Endothelial cell of umbilical vein (primary cell): ENCODE measurements around the gene ATXN2. TPM values are rescaled to one million over a fixed set of nuclear protein-coding genes. Genes with fewer than 3 reads are reported as not detected.
"Not testable (repeated sequence)": the region's sequence is repeated elsewhere in the genome, so short reads cannot be mapped to it uniquely, and the experiment has no call there.

Source experiments
- BruUV-seq: library from RNA; stranded (reverse); fragments of 400-500 nt; replicated peaks from 2 replicates; lab custom pipeline; 2021; lab: Mats Ljungman, UMichigan
- CTCF ChIA-PET: fragments of 300-600, 350-600 bp; sonication (Branson Sonifier 250); formaldehyde crosslinking; loops from one replicate; lab custom pipeline; 2021; ENCODE audit warnings: antibody characterized with exemption, inconsistent platforms; lab: Charles Lee
- POLR2A ChIA-PET: fragments of 300-600, 350-600 bp; sonication (Branson Sonifier 250); formaldehyde crosslinking; loops from one replicate; lab custom pipeline; 2021; ENCODE audit warnings: antibody characterized with exemption, inconsistent platforms; lab: Charles Lee
- DNase-seq: peaks from one replicate; pipeline ENCODE4 v3.0.0-alpha.2; 2011; ENCODE audit warnings: low read depth, low spot score
- FAIRE-seq: peaks from 2 replicates; lab custom pipeline; 2011; peaks lifted over from hg19 to GRCh38; lab: Jason Lieb, UNC
- H2AFZ ChIP-seq: 2 replicates; pipeline ENCODE4 v1.6.0; 2012; ENCODE audit warnings: low read depth, low read length, control low read depth, inconsistent platforms
- H3K27ac ChIP-seq: 2 replicates; pipeline ENCODE4 v1.5.1; 2011; ENCODE audit warnings: low read depth, mild to moderate bottlenecking, control low read depth, low read length, moderate library complexity; ENCODE audit not compliant: insufficient read depth
- H3K27me3 ChIP-seq, 2 experiments: 2 replicates each; pipeline versions ENCODE4 v1.6.0 to v1.6.1; 2011; ENCODE audit warnings: low read length in 2 of 2, mixed read lengths in 1 of 2; ENCODE audit not compliant: control insufficient read depth in 2 of 2, insufficient read depth in 2 of 2
- H3K36me3 ChIP-seq, 2 experiments: 2 replicates in 1 of 2; 3 replicates in 1 of 2; pipeline ENCODE4 v1.5.1; 2011; ENCODE audit warnings: low read length in 2 of 2, mild to moderate bottlenecking in 1 of 2, moderate library complexity in 1 of 2; ENCODE audit not compliant: control insufficient read depth in 2 of 2, insufficient read depth in 2 of 2; ENCODE audit errors: extremely low read depth in 1 of 2
- H3K4me1 ChIP-seq: 3 replicates; pipeline ENCODE4 v1.5.1; 2011; ENCODE audit warnings: mild to moderate bottlenecking, low read length; ENCODE audit not compliant: control insufficient read depth, insufficient read depth; ENCODE audit errors: extremely low read depth
- H3K4me2 ChIP-seq: 2 replicates; pipeline ENCODE4 v1.6.1; 2011; ENCODE audit warnings: low read length, control low read depth, mixed read lengths; ENCODE audit not compliant: insufficient read depth
- H3K4me3 ChIP-seq, 3 experiments: fragments of 200-600 bp in 1 of 3; sonication (generic), shearing (Covaris generic) in 1 of 3; replicated peaks in 1 of 3; 2 replicates each; pipeline ENCODE4 v1.5.1; 2011 to 2016; ENCODE audit warnings: control low read depth in 3 of 3, low read length in 3 of 3, mild to moderate bottlenecking in 2 of 3, inconsistent platforms in 1 of 3, low read depth in 1 of 3, moderate library complexity in 1 of 3; ENCODE audit not compliant: insufficient read depth in 1 of 3
- H3K79me2 ChIP-seq: 2 replicates; pipeline ENCODE4 v1.6.0; 2012; ENCODE audit warnings: low read length, inconsistent platforms; ENCODE audit not compliant: control insufficient read depth, insufficient read depth
- H3K9ac ChIP-seq: replicated peaks from 2 replicates; pipeline ENCODE3; 2011; ENCODE audit warnings: low read length, control low read depth; ENCODE audit not compliant: insufficient read depth; ENCODE audit errors: extremely low read depth
- H3K9me1 ChIP-seq: replicated peaks from 3 replicates; pipeline ENCODE4 v1.6.0; 2011; ENCODE audit warnings: mild to moderate bottlenecking, low read length; ENCODE audit not compliant: control insufficient read depth, insufficient read depth; ENCODE audit errors: extremely low read depth
- H3K9me3 ChIP-seq: replicated peaks from 2 replicates; pipeline ENCODE4 v1.5.1; 2012; ENCODE audit warnings: low read length, inconsistent platforms; ENCODE audit not compliant: control insufficient read depth, insufficient read depth
- H4K20me1 ChIP-seq: replicated peaks from 2 replicates; pipeline ENCODE3; 2011; ENCODE audit warnings: mild to moderate bottlenecking, low read length; ENCODE audit not compliant: control insufficient read depth, insufficient read depth; ENCODE audit errors: extremely low read depth
- EZH2 ChIP-seq: IDR thresholded peaks from 2 replicates; pipeline ENCODE4 v1.6.1; 2012; ENCODE audit warnings: borderline replicate concordance, low read depth, mild to moderate bottlenecking, moderate library complexity, low read length, inconsistent platforms; ENCODE audit not compliant: severe bottlenecking
- GATA2 ChIP-seq: IDR thresholded peaks from 2 replicates; pipeline ENCODE4 v1.7.0; 2011; ENCODE audit warnings: low read depth, mild to moderate bottlenecking, moderate library complexity, mixed read lengths, low read length; ENCODE audit not compliant: insufficient read length, insufficient read depth
- JUN ChIP-seq: IDR thresholded peaks from 2 replicates; pipeline ENCODE4 v1.6.1; 2011; ENCODE audit warnings: borderline replicate concordance, low read depth; ENCODE audit not compliant: insufficient read length, insufficient read depth
- MYC ChIP-seq: IDR thresholded peaks from one replicate; pipeline ENCODE4 v1.6.1; 2011; ENCODE audit warnings: mild to moderate bottlenecking, low read depth, low read length
- POLR2AphosphoS5 ChIP-seq: IDR thresholded peaks from 2 replicates; pipeline ENCODE4 v1.6.1; 2012; ENCODE audit warnings: low read depth, mild to moderate bottlenecking, control low read depth, low read length, moderate library complexity; ENCODE audit not compliant: insufficient read depth
- dilution Hi-C: fragments of 300-500 bp; cut with MboI; formaldehyde crosslinking; loops from one replicate; pipeline ENCODE4 v1.15.0; 2019; ENCODE audit warnings: low sequenced_read_pairs; ENCODE audit not compliant: extremely low pct_ligation_motif_present
- intact Hi-C: fragments of 100-400 bp; cut with micrococcal nuclease; formaldehyde crosslinking; loops from one replicate; pipeline ENCODE4 v1.10.0; 2022
- polyA plus RNA-seq, 4 experiments: library from polyadenylated mRNA; depleted of rRNA in 3 of 4; stranded (reverse) in 3 of 4; unstranded in 1 of 4; fragments of >200 nt; gene quantifications; 2 replicates each; pipeline versions ENCODE4 v1.2.1 to v1.2.3, GENCODE V29; 2011 to 2012; ENCODE audit warnings: missing spikeins in 1 of 4
- total RNA-seq: library from RNA; stranded (reverse); gene quantifications from 2 replicates; pipeline ENCODE4 v1.2.3, GENCODE V29; 2021
- TF ChIP-seq, protein P1 (sequence below): IDR thresholded peaks from 2 replicates; pipeline ENCODE4 v1.6.1; 2011; ENCODE audit not compliant: insufficient read depth, insufficient read length

Gene ATXN2
- total and polyA plus RNA-seq, 2 donors (not counting 3 experiments of a cell fraction or from before 2014, with no cell fraction given): 58.9 to 86.7 TPM

DNA sequence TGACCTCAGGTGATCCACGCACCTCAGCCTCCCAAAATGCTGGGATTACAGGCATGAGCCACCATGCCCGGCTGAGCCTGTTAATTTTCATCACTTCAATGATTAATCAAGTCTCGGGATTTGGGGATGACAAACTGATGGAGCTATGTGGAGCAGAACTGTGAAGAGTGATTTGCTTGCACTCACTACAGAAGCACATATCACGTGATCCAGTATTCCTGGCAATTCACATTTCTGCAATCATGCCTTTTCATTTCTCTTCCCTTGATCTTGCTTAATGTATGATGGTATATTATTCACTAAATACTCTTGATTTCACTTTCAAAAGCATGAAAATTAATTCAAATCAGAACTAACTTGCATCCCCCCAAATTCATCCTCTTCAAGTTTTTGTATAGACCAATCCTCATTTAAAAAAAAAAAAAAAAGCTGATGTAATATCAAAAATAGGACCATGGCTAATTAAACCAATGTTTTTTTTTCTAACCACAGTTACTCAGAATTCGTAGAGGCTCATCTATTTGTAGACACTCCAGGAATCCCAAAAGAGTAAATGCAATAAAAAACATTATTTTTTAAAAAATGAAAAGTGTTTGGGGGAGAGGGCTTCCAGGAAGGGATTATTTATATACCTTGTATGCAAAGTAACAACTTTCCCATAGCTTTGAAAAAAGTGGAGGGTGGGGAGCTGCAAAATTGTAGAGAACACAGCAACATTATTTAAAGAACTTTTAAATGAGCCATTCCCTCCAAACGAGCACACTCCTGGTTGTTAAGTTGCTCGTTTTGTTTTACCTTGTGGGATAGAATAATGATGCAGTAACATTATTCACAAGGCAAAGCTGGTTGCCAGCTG, 7.0 kb upstream of the ATXN2 start:
- no peak overlapping the region for H3K4me2 ChIP-seq
- no peaks in the 10 kb centered on the region for H3K4me1 ChIP-seq
- no TSS peak for BruUV-seq
- no peaks in the 10 kb centered on the region for H3K79me2 ChIP-seq
- no peak for DNase-seq
- FAIRE-seq: no peak
- H3K27ac ChIP-seq: no peak overlapping the region
- no peaks in the 10 kb centered on the region for H3K27me3 ChIP-seq
- ChIA-PET CTCF (no interaction called here), POLR2A (no interaction called here)
- no peak overlapping the region for H2AFZ ChIP-seq
- no peaks in the 10 kb centered on the region for H3K36me3 ChIP-seq
- no peaks in the 10 kb centered on the region for H3K9me1 ChIP-seq
- no peaks in the 10 kb centered on the region for H3K9me3 ChIP-seq
- dilution Hi-C loops: no loop called here
- no peak overlapping the region for H3K4me3 ChIP-seq
- H3K9ac ChIP-seq: no peak overlapping the region
- no peaks in the 10 kb centered on the region for H4K20me1 ChIP-seq
- TF ChIP-seq, protein P1, sequence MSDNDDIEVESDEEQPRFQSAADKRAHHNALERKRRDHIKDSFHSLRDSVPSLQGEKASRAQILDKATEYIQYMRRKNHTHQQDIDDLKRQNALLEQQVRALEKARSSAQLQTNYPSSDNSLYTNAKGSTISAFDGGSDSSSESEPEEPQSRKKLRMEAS: no peak
- TF ChIP-seq GATA2 (no peak), EZH2 (no peak), JUN (no peak), MYC (no peak), POLR2AphosphoS5 (no peak)
- intact Hi-C loops: no loop called here

DNA sequence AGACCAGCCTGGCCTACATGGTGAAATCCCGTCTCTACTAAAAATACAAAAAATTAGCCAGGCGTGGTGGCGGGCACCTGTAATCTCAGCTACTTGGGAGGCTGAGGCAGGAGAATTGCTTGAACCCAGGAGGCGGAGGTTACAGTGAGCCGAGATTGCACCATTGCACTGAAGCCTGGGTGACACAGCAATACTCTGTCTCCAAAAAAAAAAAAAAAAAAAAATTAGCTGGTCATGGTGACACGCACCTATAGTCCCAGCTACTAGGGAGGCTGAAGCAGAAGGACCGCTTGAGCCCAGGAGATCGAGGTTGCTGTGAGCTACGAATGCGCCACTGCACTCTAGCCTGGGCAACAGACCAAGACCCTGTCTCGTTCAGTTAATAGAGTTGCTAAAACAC, 3.7 kb upstream of the ATXN2 start:
- H3K27me3 ChIP-seq, CTCF ChIA-PET, H2AFZ ChIP-seq, intact Hi-C loops, H3K9ac ChIP-seq, BruUV-seq, H4K20me1 ChIP-seq, dilution Hi-C loops, FAIRE-seq, H3K27ac ChIP-seq, H3K36me3 ChIP-seq, H3K4me3 ChIP-seq, H3K4me1 ChIP-seq, DNase-seq, H3K4me2 ChIP-seq, POLR2A ChIA-PET, H3K9me3 ChIP-seq, H3K9me1 ChIP-seq: not testable (repeated sequence)
- H3K79me2 ChIP-seq: peaks cover 10% of the 10 kb centered on the region
